Subcutaneous adipose tissue (tissue), 4 donors: ENCODE results near the gene STAM. TPM values are rescaled to one million over a fixed set of nuclear protein-coding genes. Genes with fewer than 3 reads are reported as not detected.

Experiments used
- total RNA-seq, 4 donors: library from RNA; depleted of rRNA; stranded (reverse); fragments of >200 nt; gene quantifications; one replicate each; pipeline ENCODE4 v1.1.0, GENCODE V29; 2016
- TF ChIP-seq, protein P1 (sequence below): fragments of 450-650 bp; IDR thresholded peaks from one replicate; pipeline ENCODE4 v1.5.1; 2016; ENCODE audit warnings: low read depth, mild to moderate bottlenecking, control low read depth, antibody characterized with exemption, moderate library complexity

The STAM gene
- 10 to 100 TPM; 14.5 to 28.8 (median 25.6) TPM for total RNA-seq

- TF ChIP-seq, protein P1, sequence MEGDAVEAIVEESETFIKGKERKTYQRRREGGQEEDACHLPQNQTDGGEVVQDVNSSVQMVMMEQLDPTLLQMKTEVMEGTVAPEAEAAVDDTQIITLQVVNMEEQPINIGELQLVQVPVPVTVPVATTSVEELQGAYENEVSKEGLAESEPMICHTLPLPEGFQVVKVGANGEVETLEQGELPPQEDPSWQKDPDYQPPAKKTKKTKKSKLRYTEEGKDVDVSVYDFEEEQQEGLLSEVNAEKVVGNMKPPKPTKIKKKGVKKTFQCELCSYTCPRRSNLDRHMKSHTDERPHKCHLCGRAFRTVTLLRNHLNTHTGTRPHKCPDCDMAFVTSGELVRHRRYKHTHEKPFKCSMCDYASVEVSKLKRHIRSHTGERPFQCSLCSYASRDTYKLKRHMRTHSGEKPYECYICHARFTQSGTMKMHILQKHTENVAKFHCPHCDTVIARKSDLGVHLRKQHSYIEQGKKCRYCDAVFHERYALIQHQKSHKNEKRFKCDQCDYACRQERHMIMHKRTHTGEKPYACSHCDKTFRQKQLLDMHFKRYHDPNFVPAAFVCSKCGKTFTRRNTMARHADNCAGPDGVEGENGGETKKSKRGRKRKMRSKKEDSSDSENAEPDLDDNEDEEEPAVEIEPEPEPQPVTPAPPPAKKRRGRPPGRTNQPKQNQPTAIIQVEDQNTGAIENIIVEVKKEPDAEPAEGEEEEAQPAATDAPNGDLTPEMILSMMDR: no peak
Observed at GRCh38 chr10:17643755-17644484, at the start of gene STAM. STAM (plus strand) TSS chr10:17644151; CDS start chr10:17644340, 189 bp downstream.

- TF ChIP-seq, protein P1: no peak
Observed at GRCh38 chr10:17597386-17597785, 46.6 kb upstream of the STAM start.

- TF ChIP-seq, protein P1: no peak
Observed at GRCh38 chr10:17599089-17599488, 44.9 kb upstream of the STAM start.

DNA sequence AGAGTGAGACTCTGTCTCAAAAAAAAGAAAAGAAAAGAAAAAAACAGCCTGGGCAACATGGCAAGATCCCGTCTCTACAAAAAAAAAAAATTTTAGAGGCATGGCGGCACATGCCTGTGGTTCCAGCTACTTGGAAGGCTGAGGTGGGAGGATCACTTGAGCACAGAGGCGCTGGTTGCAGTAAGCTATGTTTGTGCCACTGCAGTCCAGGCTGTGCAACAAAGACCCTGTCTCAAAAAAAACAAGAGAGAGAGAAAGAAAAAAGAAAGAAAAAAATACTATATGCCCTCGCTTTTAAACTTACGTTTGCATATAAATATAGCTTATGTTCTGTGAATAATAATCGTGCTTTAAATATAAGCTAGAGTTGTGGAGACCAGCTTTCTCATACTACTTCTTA, 38.0 kb upstream of the STAM start:
- TF ChIP-seq, protein P1: no peak

DNA sequence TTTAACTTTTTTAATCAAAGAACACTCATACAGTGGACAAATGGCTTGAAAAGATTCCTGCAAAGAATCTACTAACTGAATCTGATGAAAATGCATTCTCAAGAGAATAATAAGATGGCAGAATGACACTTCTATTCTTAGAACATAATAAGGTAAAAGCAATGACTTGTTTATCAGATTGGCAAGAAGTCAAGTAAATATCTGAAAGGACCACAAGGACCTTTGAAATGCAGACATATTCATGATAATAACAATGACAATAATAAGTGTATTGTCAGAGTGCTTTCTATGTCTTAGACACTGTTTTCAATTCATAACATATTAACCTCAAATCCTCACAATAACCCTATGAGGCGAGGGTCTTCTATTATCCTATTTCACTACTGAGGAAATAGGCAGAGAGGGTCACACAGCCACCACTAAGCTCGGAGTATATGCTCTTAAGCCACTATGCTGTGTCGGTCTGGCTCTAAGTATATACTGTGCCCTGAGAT, 37.4 kb upstream of the STAM start:
- TF ChIP-seq, protein P1: no peak

DNA sequence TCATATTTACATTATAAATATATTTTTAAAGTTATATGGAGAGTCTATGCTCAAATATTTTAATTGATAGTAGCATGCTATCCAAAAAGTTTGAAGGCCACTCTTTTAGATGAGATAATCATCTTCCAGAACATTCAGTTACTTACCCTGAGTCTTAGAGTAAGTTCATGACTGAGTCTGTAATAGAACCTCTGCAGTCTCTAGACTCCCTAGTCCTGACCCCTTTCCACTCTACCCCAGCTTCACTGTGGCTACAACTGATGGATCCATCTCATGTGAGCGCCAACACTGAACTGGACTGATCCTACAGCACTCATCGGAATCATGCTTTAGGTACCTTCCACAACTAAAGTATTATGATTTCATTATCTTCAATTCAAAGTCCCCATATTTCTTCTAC, 36.9 kb upstream of the STAM start:
- TF ChIP-seq, protein P1: no peak

DNA sequence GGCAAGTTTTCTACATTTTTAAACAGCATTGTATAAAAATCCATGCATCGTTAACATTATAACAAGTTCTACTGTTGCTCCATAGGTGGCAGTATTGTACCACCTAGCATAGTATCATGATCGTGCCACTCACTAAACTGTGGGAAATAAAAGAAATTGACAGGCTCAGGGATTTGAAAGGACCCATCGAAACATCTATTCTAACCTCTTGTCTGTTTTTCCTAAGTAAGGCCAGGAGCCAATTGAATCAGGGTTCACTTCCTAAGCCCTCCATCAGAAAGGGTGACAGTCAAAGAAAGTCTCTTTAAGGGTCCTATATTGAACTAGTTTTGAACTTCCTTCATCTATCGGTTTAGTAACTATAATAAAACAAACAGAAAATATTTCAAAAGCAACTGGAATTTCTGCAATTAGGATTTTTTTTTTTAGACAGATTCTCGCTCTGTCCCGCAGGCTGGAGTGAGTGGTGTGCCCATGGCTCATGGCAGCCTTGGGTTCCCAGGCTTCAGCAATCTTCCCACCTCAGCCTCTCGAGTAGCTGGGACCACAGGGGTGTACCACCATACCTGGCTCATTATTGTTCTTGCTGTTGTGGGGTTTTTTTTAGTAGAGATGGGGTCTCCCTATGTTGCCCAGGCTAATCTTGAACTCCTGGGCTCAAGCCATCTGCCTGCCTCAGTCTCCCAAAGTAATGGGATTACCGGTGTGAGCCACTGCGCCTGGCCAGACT, 36.2 kb upstream of the STAM start:
- TF ChIP-seq, protein P1: no peak
